RWPE1 (cell line): Measurements from ENCODE around the gene THADA.
"Not testable (repeated sequence)": the region's sequence is repeated elsewhere in the genome, so short reads cannot be mapped to it uniquely, and the experiment has no call there.

Experiments
- CTCF ChIA-PET: fragments of 350-600 bp; sonication (Branson Sonifier 250); formaldehyde crosslinking; extraction: SDS; loops from one replicate; lab custom pipeline; 2021; lab: Yijun Ruan, JAX
- POLR2A ChIA-PET: fragments of 400-600 bp; formaldehyde crosslinking; extraction: SDS; loops from one replicate; lab custom pipeline; 2020; ENCODE audit warnings: antibody characterized with exemption; ENCODE audit not compliant: low non-redundant PET; lab: Yijun Ruan, JAX
- DNase-seq: peaks from one replicate; pipeline ENCODE4 v3.0.0; 2012; ENCODE audit warnings: low spot score
- H3K27ac ChIP-seq: fragments of 450-650 bp; 2 replicates; pipeline ENCODE4 v1.5.1; 2017
- TF ChIP-seq, protein P1 (sequence below): fragments of 450-650 bp; conservative IDR thresholded peaks from 2 replicates; pipeline ENCODE4 v1.5.1; 2017; ENCODE audit warnings: low read depth, mild to moderate bottlenecking

The THADA gene

DNA sequence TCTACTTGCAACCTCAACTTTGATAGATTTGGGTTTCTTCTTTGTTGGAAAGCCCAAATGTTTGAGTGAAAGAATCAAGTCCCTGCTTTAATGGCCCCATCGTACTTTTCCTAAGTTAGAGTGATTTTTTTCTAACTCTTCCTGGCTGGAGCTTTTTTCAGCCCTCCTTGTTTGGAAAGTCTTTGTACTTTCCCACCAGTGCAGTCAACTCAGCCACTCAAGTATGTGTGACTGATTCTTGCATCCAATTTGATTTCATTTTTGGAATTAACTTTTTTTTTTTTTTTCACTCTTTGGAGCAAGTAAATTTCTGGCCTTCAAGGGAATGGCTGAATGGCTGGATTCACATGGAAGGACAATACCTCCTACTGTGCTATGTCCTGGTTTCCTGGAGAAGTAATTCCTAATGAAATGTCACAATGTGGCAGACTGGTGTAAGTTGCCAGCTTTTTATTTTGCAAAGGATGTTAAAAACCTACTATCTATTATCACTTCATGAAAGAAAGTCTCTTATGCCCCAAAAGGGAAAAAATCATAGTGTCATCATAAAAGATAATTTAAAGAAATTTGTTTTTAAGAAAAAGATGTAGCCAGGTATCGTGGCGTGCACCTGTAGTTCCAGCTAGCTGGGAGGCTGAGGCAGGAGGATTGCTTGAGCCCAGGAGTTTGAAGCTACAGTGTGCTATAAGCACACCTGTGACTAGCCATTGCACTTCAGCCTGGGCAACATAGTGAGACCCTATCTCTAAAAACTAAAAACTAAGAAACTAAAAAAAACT, 293.5 kb downstream of the THADA start:
- no peak overlapping the region for H3K27ac ChIP-seq
- TF ChIP-seq, protein P1, sequence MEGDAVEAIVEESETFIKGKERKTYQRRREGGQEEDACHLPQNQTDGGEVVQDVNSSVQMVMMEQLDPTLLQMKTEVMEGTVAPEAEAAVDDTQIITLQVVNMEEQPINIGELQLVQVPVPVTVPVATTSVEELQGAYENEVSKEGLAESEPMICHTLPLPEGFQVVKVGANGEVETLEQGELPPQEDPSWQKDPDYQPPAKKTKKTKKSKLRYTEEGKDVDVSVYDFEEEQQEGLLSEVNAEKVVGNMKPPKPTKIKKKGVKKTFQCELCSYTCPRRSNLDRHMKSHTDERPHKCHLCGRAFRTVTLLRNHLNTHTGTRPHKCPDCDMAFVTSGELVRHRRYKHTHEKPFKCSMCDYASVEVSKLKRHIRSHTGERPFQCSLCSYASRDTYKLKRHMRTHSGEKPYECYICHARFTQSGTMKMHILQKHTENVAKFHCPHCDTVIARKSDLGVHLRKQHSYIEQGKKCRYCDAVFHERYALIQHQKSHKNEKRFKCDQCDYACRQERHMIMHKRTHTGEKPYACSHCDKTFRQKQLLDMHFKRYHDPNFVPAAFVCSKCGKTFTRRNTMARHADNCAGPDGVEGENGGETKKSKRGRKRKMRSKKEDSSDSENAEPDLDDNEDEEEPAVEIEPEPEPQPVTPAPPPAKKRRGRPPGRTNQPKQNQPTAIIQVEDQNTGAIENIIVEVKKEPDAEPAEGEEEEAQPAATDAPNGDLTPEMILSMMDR, result no peak
- ChIA-PET CTCF (interaction anchor here (0.6 to 0.7 kb wide), 2 partner anchors 181 to 182 kb away, joined by 3 to 6 read pairs; no protein-coding TSS in a partner anchor), POLR2A (no interaction called here)
- no peak for DNase-seq

DNA sequence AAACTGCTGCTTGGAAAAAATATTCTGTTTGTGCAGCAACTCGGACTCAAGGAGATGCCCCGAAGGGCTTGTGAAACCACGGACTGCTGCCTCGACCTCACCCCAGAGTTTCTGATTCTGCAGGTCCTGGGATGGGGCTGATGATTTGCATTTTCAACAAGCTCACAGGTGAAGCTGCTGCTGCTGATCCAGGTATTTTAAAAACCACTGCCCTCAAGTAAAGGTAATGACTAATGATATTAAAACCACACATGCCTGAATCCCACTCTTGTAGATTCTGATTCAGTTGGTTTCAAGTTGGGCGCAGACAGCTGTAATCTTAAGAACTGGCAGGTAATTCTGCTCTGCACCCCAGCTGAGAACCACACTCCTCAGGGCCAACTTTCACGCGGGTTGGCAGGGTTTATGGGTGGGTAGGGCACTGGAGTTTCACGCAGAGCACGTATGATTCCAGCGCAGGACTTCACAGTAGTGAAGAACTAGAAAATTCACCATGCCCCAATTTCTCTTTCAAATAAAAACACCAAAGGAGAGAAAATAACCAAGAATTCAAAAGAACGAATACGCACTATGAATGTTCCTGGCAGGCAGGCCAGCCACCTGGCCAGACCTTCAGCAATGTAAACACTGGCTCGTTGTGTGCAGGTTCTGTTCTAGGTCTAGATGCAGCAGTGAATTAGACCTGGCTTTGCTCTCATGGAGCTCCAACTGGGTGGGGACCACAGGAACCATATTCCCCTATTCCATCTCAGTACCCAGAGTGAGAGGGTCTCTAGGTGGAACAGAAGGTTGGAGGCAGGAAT, 294.9 kb downstream of the THADA start:
- ChIA-PET POLR2A (no interaction called here), CTCF (no interaction called here)
- TF ChIP-seq, protein P1, result no peak
- peak overlapping the region; percentile 28; the same call in 1 of the 2 replicates for H3K27ac ChIP-seq
- DNase-seq, result peak; percentile 36

DNA sequence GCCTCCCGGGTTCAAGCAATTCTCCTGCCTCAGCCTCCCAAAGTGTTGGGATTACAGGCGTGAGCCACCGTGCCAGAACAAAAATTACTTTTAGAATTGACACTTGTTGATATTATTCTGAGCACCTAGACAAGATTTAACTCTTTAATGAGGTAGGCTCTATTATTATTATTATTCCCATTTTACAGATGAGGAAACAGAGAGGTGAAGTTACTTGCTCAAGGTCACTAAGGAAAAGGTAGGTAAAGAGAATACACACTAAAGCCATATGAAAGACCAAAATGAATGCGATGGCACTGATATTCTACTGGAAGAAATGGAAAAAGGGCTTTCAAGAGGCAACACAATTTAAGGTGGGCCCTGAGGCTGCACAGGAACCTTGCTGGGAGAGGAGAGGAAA, 295.6 kb downstream of the THADA start:
- TF ChIP-seq, protein P1, result no peak
- ChIA-PET POLR2A (no interaction called here), CTCF (no interaction called here)
- no peak overlapping the region for H3K27ac ChIP-seq
- DNase-seq, result no peak

DNA sequence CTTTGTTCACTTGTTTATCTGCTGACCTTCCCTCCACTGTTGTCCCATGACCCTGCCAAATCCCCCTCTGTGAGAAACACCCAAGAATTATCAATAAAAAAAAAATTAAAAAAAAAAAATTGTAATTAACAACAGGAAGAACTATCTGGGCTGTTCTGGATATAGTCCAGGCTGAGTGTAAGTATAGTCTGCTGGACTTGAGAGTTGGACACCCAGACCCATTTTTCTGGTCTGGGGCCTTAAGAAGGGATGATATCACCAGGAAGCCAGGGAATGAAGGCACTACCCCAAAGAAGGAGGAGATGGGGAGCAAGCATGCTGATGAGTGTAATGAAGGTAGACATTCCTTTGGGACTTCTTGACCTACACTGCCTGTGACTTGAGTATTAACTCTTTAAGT, 297.3 kb downstream of the THADA start:
- no peak for DNase-seq
- H3K27ac ChIP-seq, result no peak overlapping the region
- CTCF ChIA-PET, result no interaction called here
- POLR2A ChIA-PET, result no interaction called here
- TF ChIP-seq, protein P1, result no peak

DNA sequence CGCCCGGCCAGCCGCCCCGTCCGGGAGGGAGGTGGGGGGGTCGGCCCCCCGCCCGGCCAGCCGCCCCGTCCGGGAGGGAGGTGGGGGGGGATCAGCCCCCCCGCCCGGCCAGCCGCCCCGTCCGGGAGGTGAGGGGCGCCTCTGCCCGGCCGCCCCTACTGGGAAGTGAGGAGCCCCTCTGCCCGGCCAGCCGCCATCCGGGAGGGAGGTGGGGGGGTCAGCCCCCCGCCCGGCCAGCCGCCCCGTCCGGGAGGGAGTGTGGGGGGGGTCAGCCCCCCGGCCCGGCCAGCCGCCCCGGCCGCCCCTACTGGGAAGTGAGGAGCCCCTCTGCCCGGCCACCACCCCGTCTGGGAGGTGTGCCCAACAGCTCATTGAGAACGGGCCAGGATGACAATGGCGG, 298.1 kb downstream of the THADA start:
- CTCF ChIA-PET, H3K27ac ChIP-seq, POLR2A ChIA-PET: not testable (repeated sequence)

DNA sequence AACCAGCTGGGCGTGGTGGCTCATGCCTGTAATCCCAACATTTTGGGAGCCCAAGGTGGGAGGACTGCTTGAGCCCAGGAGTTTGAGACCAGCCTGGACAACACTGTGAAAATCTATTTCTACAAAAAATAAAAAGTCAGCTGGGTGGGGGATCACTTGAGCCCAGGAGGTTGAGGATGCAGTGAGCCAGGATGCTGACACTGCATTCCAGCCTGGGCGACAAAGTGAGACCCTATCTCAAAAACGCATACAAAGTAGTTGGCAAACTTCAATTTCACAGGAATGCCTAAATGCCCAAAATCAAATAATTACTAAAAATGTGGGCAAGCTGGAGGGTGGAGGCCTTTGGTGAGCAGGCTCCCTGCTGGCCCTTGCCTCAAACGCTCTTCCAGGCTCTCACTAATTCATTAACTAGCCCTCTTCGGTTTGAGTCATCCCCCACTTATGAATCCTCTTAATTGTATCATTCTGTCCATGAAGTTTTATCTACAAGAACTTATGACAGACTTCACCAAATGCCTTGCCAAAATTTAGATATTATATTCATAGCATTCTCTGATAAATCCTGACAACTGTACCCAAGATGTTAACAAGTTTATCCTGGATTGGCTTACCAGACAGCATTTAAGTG, 300.8 kb downstream of the THADA start:
- no peak for DNase-seq
- ChIA-PET POLR2A (no interaction called here), CTCF (interaction anchor here (0.7 kb wide), 1 partner anchor 444 kb away, joined by 3 read pairs; no protein-coding TSS in a partner anchor)
- TF ChIP-seq, protein P1, result no peak
- H3K27ac ChIP-seq, result peak overlapping the region; percentile 61

More for the DNA sequence above, 298.1 kb downstream of the THADA start:
- not testable (repeated sequence) for DNase-seq
